ENCODE data around the gene IRS2.

DNA sequence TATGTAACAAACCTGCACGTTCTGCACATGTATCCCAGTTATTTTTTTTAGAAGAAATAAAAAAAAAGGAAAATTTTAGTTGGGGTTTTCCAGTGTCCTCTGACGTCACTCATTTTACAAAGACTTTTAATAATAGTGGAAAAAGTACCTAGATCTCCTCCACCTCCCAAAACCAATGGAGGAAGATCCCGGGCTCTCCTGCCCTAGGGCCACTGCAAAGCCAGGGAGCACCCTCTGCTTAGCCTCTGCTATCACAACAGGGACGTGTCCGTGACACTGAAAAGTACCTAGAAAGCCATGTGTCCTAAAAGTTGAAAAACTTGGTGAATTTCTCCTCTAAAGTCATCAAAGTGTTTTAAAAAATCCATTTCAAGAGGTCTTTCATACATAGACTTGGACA, 46.7 kb upstream of the IRS2 start:
- TF ChIP-seq, protein P1, sequence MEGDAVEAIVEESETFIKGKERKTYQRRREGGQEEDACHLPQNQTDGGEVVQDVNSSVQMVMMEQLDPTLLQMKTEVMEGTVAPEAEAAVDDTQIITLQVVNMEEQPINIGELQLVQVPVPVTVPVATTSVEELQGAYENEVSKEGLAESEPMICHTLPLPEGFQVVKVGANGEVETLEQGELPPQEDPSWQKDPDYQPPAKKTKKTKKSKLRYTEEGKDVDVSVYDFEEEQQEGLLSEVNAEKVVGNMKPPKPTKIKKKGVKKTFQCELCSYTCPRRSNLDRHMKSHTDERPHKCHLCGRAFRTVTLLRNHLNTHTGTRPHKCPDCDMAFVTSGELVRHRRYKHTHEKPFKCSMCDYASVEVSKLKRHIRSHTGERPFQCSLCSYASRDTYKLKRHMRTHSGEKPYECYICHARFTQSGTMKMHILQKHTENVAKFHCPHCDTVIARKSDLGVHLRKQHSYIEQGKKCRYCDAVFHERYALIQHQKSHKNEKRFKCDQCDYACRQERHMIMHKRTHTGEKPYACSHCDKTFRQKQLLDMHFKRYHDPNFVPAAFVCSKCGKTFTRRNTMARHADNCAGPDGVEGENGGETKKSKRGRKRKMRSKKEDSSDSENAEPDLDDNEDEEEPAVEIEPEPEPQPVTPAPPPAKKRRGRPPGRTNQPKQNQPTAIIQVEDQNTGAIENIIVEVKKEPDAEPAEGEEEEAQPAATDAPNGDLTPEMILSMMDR (IDR thresholded peaks at IDR 0.05) = no peak
- no peak for TF ChIP-seq POLR2A (IDR thresholded peaks at IDR 0.05)

All from breast epithelium (tissue), 3 donors.